AML-193 (cell line): ENCODE measurements around the gene DNASE1L3.

Source experiments
- DNase-seq, 2 experiments: peaks; one replicate each; lab custom pipeline; 2025; lab: John Stamatoyannopoulos, UW

DNASE1L3 gene

DNA sequence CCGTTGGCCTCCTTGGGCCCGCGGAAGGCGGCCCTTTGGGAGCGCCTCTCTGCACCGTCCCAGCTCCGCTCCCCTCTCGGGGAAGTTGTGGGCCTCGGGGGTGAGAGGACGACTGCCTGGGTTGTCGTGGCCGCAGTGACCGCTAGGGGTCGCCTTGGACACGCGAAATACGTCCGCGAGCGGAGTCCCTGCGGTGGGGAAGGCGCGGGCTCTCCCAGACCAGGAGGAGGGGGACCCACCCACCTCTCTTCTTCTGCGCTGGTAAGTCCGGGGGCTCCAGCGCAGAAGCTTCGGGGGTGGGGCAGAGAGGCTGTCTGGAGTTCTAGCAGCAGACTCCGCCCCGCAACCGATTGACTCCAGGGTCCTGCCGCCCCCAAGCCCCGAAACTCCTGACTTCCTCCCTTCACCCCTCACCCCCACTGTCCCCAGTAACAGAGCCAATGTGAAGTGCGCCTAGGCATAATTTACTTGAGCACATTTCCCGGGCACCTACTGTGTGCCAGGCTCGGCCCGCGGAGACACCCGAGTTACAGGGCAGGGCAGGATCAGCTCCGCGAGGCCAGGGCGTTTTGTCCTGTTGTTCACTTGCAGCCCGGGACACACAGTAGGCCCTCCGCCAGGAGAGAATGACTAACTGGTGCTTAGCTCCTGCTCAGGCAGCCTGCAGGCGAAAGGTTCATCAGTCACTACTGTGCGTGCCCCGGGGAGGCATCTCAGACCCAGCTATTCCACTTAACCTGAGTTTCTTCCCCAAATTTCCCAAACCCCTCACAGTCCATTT lies 32.8 kb downstream of the DNASE1L3 start:
- peak; percentile 81 to 87 for DNase-seq

DNA sequence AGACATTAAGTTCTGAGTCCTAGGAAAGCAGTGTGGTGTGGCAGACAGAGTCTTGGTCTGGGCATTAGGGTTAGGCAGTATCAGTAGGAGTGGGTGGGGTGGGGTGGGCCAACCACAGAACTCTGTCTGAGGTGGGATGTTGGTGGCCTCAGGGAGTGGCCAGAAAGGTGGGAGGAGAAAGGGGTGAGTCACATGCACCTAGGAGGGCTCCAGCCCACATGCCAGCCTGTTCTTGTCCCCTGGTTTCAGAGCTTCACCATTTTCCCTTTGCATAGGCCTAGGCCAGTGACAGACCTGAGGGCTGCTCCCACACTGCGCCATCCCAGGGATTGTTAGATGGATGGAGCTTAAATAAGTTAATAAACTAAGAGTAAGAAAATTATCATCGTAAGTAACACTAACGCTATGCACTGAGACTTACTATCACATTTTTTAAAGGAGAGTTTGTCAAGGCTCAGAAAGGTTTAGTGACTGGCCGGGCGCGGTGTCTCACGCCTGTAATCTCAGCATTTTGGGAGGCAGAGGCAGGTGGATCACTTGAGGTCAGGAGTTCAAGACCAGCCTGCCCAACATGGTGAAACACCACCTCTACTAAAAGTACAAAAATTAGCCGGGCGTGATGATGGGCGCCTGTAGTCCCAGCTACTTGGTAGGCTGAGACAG lies 33.8 kb downstream of the DNASE1L3 start:
- no peak for DNase-seq

- DNase-seq, result no peak
These were observed 34.6 kb downstream of the DNASE1L3 start for GRCh38 chr3:58176185-58176530.

GRCh38 chr3:58175437-58176184 lies 35.2 kb downstream of the DNASE1L3 start:
- no peak for DNase-seq

- DNase-seq, result no peak
These were observed 35.7 kb downstream of the DNASE1L3 start for GRCh38 chr3:58175187-58175436.

DNA sequence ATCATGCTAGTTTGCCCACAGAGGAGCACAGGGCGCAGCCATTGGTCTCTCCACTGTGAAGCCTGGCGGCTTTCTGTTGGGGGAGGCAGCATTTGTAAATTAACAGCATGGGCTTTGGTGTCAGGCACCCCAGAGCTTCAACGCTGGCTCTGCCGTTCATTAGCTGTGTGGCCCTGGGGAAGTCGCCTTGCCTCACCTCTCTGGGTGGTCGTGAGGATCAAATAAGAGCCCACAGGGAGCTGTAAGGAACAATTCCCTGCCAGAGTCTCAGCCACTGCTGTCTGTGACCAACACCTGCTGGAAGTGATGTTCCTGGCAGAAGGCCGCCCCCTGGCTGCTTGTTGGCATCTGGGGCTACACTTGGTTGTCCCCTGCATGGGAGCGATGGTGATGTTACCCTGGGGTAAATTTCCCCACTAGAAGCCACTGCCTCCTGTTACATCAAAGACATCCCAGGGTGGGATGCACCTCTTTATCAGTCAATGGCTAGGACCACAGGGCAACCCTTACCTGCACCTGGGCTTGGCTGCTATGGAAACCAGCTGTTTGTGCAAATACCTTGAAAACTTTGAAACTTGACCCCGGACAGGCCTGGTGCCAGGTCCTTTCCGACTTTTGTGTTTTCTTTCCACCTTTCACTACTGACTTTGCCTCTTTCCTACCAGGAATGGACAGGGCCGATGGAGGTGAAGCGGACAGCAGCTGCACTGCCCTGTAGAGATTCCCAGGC lies 36.9 kb downstream of the DNASE1L3 start:
- peak; percentile 40 to 45 for DNase-seq

- no peak for DNase-seq
These were observed 37.6 kb downstream of the DNASE1L3 start for GRCh38 chr3:58173029-58173668.

GRCh38 chr3:58171126-58171525 lies 39.6 kb downstream of the DNASE1L3 start:
- no peak for DNase-seq

DNA sequence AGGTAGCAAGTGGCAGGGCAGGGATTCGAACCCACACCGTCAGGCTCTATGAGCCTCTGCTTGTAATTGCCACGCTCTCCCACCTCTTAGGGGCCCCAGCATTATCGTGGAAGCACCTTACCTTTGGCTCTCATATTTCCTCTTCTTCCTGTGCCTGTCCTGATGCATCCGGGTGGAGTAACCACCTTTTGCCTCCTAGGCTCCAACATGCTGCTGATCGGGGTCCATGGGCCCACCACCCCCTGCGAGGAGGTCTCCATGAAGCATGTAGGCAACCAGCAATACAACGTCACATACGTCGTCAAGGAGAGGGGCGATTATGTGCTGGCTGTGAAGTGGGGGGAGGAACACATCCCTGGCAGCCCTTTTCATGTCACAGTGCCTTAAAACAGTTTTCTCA lies 40.4 kb downstream of the DNASE1L3 start:
- no peak for DNase-seq

DNA sequence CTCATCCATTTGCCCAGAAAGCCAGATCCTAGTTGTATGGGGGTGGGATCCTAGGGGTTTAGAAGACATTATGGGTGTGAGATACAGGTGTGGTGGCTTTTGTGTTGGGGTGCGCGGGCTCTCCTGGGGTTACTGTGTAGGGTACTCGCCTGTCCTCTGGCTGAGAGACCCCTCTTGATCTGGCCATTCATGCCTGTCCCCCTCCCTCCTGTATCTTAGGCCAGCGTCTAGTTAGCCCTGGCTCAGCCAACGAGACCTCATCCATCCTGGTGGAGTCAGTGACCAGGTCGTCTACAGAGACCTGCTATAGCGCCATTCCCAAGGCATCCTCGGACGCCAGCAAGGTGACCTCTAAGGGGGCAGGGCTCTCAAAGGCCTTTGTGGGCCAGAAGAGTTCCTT lies 41.4 kb downstream of the DNASE1L3 start:
- DNase-seq, result no peak

DNA sequence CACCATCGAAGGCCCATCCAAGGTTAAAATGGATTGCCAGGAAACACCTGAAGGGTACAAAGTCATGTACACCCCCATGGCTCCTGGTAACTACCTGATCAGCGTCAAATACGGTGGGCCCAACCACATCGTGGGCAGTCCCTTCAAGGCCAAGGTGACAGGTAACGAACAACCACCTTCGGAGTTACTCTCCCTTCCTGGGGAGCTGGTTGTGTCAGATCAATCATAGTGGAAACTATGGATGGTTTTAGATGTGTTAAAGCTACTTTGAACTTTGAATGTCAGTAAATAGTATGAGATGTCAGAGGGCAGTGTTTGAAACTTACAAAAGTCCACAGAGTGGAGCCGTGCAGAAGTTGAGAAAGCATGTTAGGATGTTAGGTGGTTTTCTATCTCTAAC lies 42.3 kb downstream of the DNASE1L3 start:
- no peak for DNase-seq

DNA sequence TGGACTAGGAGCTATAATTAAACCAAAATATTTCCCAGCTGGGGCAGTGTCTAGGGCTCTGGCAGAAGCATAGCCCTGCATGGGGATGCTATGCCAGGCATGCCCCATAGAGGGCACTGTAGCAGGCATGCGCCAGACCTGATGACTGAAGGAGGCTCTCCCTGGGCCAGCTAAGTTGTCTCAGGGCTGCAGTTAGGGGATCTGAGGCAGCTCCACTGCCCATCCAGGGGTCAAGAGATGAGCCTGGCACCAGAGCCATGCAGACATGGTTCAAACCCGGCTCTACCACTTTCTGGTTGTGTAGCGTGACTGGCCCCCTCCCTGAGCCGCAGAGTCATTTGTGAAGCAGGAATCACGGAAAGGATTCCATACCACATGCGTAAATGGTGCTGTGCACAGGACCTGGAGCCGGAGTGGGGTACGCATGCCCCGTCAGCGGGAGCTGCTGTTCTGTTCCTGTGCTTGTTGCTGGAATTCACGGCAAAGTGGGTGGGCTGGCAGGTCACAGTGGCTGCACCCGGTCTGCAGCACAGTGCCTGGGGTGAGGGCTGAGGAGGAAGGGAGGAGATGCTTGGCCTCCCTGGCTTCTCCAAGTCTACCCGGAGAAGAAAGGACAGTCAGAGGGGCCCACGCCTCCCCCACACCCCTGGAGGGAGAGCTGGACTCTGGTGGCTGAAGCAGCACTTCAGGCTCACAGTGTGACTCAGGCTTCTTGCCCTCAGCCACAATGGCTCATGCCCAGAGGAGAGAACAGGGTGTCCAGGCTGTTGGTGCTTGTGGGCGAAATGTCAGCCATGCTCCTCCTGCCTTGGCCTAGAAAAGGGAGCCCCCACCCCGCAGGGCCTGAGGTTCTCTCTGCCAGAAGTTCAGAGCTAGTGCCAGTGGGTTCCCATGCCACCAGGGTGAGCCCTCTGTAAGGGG lies 43.1 kb downstream of the DNASE1L3 start:
- DNase-seq, result peak; percentile 36 to 64

- no peak for DNase-seq
These were observed 45.6 kb downstream of the DNASE1L3 start for GRCh38 chr3:58164906-58165821.

- DNase-seq, result no peak
These were observed 46.4 kb downstream of the DNASE1L3 start for GRCh38 chr3:58164199-58164879.

DNA sequence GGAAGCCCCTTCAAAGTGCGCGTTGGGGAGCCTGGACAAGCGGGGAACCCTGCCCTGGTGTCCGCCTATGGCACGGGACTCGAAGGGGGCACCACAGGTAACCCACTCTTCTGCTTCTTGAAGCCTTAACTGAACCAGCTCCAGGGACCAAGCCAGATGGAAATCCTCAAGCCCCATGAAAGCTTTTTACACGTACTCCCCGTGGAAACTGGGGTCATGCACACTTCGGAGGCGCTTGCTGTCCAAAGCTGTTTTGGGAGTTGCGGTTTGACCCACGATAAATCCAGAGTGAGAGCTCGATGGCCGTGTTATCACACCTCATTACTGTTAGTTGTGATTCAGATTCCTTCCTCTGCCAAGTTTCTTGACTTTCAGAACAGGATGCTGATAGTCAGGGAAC lies 47.5 kb downstream of the DNASE1L3 start:
- DNase-seq, result no peak

- no peak for DNase-seq
These were observed 49.1 kb downstream of the DNASE1L3 start for GRCh38 chr3:58161435-58162398.

- DNase-seq, result no peak
These were observed 50.4 kb downstream of the DNASE1L3 start for GRCh38 chr3:58160399-58160798.
